ENCODE data around the gene CLPTM1.
"Not testable (repeated sequence)": the region's sequence is repeated elsewhere in the genome, so short reads cannot be mapped to it uniquely, and the experiment has no call there.

Gene CLPTM1

GRCh38 chr19:44954649-44955504 is at the start of gene CLPTM1:
CLPTM1 (plus strand) TSS chr19:44955380; CDS start chr19:44955396, 16 bp downstream.
- Histone ChIP-seq H3K36me3 (peaks cover 21% of the 10 kb centered on the region), H3K4me1 (peaks cover 43% of the 10 kb centered on the region), H3K4me2 (peak within 1 kb of the TSS; percentile 95), H4K20me1 (peaks cover 46% of the 10 kb centered on the region), H3K9me3 (no peaks in the 10 kb centered on the region), H3K27ac (peak within 1 kb of the TSS; percentile 97), H3K27me3 (no peaks in the 10 kb centered on the region), H3K9ac (peak within 1 kb of the TSS; percentile 96), H3K4me3 (peak within 1 kb of the TSS; percentile 92)
- TF ChIP-seq Cebpa-rat (IDR thresholded peaks at IDR 0.05): no peak

GRCh38 chr19:44905437-44906160 is 49.6 kb upstream of the CLPTM1 start, which contains the start of gene APOE:
APOE (plus strand) TSS chr19:44905796; CDS start chr19:44906625, 829 bp downstream.
- H3K4me2 ChIP-seq: no peak within 1 kb of the TSS
- peaks cover 10% of the 10 kb centered on the region for H3K4me1 ChIP-seq
- no peak within 1 kb of the TSS for H3K27ac ChIP-seq
- H3K27me3 ChIP-seq: peaks cover 11% of the 10 kb centered on the region; the same call in 1 of the 2 replicates
- no peak within 1 kb of the TSS for H3K9ac ChIP-seq
- peaks cover 21% of the 10 kb centered on the region for H4K20me1 ChIP-seq
- no peaks in the 10 kb centered on the region for H3K9me3 ChIP-seq
- peaks cover 38% of the 10 kb centered on the region for H3K36me3 ChIP-seq
- TF ChIP-seq Cebpa-rat (IDR thresholded peaks at IDR 0.05): no peak
- no peak within 1 kb of the TSS for H3K4me3 ChIP-seq

GRCh38 chr19:44907613-44908012 is 47.6 kb upstream of the CLPTM1 start:
- no peak overlapping the region for H3K9ac ChIP-seq
- H3K4me1 ChIP-seq: peaks cover 18% of the 10 kb centered on the region
- H4K20me1 ChIP-seq: peaks cover 10% of the 10 kb centered on the region
- peaks cover 18% of the 10 kb centered on the region for H3K36me3 ChIP-seq
- no peak for TF ChIP-seq Cebpa-rat (IDR thresholded peaks at IDR 0.05)
- H3K27ac ChIP-seq: no peak overlapping the region
- H3K4me3 ChIP-seq: no peak overlapping the region
- H3K9me3 ChIP-seq: no peaks in the 10 kb centered on the region
- peaks cover 11% of the 10 kb centered on the region; the same call in 1 of the 2 replicates for H3K27me3 ChIP-seq
- no peak overlapping the region for H3K4me2 ChIP-seq

- Histone ChIP-seq H4K20me1 (peaks cover 10% of the 10 kb centered on the region; the same call in 1 of the 2 replicates), H3K9ac (no peak overlapping the region), H3K4me3 (no peak overlapping the region), H3K27ac (no peak overlapping the region), H3K27me3 (peaks cover 11% of the 10 kb centered on the region; the same call in 1 of the 2 replicates), H3K9me3 (no peaks in the 10 kb centered on the region), H3K4me2 (no peak overlapping the region), H3K4me1 (peaks cover 18% of the 10 kb centered on the region), H3K36me3 (peaks cover 11% of the 10 kb centered on the region)
- no peak for TF ChIP-seq Cebpa-rat (IDR thresholded peaks at IDR 0.05)
Observed at GRCh38 chr19:44908074-44908835, 46.9 kb upstream of the CLPTM1 start.

GRCh38 chr19:44908836-44909261 is 46.3 kb upstream of the CLPTM1 start:
- no peak overlapping the region for H3K4me3 ChIP-seq
- H3K4me1 ChIP-seq: peaks cover 18% of the 10 kb centered on the region
- H3K36me3 ChIP-seq: peaks cover 9% of the 10 kb centered on the region; the same call in 1 of the 2 replicates
- no peak for TF ChIP-seq Cebpa-rat (IDR thresholded peaks at IDR 0.05)
- peaks cover 11% of the 10 kb centered on the region; the same call in 1 of the 2 replicates for H3K27me3 ChIP-seq
- no peaks in the 10 kb centered on the region for H3K9me3 ChIP-seq
- H3K27ac ChIP-seq: no peak overlapping the region
- peaks cover 8% of the 10 kb centered on the region; the same call in 1 of the 2 replicates for H4K20me1 ChIP-seq
- H3K4me2 ChIP-seq: no peak overlapping the region
- H3K9ac ChIP-seq: no peak overlapping the region

- no peak for TF ChIP-seq Cebpa-rat (IDR thresholded peaks at IDR 0.05)
- Histone ChIP-seq H3K4me3 (no peak overlapping the region), H3K9me3 (no peaks in the 10 kb centered on the region), H3K27ac (no peak overlapping the region), H3K27me3 (peaks cover 11% of the 10 kb centered on the region; the same call in 1 of the 2 replicates), H3K4me1 (peaks cover 26% of the 10 kb centered on the region), H3K36me3 (no peaks in the 10 kb centered on the region), H3K9ac (no peak overlapping the region), H3K4me2 (no peak overlapping the region), H4K20me1 (no peaks in the 10 kb centered on the region)
Observed at GRCh38 chr19:44909775-44910174, 45.4 kb upstream of the CLPTM1 start.

- not testable (repeated sequence) for H3K36me3 ChIP-seq, H3K4me2 ChIP-seq, H3K4me3 ChIP-seq, H4K20me1 ChIP-seq, H3K9ac ChIP-seq, H3K27ac ChIP-seq, H3K27me3 ChIP-seq, H3K9me3 ChIP-seq
- peaks cover 18% of the 10 kb centered on the region for H3K4me1 ChIP-seq
Observed at GRCh38 chr19:44911896-44912295, 43.3 kb upstream of the CLPTM1 start.

- Histone ChIP-seq H3K9me3 (no peaks in the 10 kb centered on the region), H3K4me2 (no peak overlapping the region), H3K27ac (no peak overlapping the region), H3K4me3 (no peak overlapping the region), H3K27me3 (no peaks in the 10 kb centered on the region), H3K9ac (no peak overlapping the region), H3K4me1 (peaks cover 18% of the 10 kb centered on the region), H4K20me1 (no peaks in the 10 kb centered on the region), H3K36me3 (no peaks in the 10 kb centered on the region)
- TF ChIP-seq Cebpa-rat (IDR thresholded peaks at IDR 0.05): no peak
Observed at GRCh38 chr19:44912854-44913253, 42.3 kb upstream of the CLPTM1 start.

- H3K9ac ChIP-seq: peak overlapping the region; percentile 79
- peak overlapping the region; percentile 68 for H3K4me3 ChIP-seq
- peaks cover 18% of the 10 kb centered on the region for H3K4me1 ChIP-seq
- H3K27me3 ChIP-seq, H3K36me3 ChIP-seq, H4K20me1 ChIP-seq, H3K9me3 ChIP-seq, H3K27ac ChIP-seq: not testable (repeated sequence)
- H3K4me2 ChIP-seq: peak overlapping the region; percentile 91
Observed at GRCh38 chr19:44913512-44914432, 41.4 kb upstream of the CLPTM1 start.

- not testable (repeated sequence) for H4K20me1 ChIP-seq, H3K36me3 ChIP-seq, H3K27me3 ChIP-seq, H3K9me3 ChIP-seq
- peak within 1 kb of the TSS; percentile 79 for H3K9ac ChIP-seq
- peak within 1 kb of the TSS; percentile 68 for H3K4me3 ChIP-seq
- H3K4me1 ChIP-seq: peaks cover 18% of the 10 kb centered on the region
- H3K4me2 ChIP-seq: peak within 1 kb of the TSS; percentile 91
- peak within 1 kb of the TSS; percentile 76 for H3K27ac ChIP-seq
Observed at GRCh38 chr19:44914433-44915206, 40.6 kb upstream of the CLPTM1 start, which contains the start of gene APOC1. APOC1 (plus strand) TSS chr19:44914608; CDS start chr19:44914892, 284 bp downstream.
